ENCODE results near the gene VAMP5. TPM values are rescaled to one million over a fixed set of nuclear protein-coding genes. Genes with fewer than 3 reads are reported as not detected.
A peak's percentile ranks its signal among the peaks of the same experiment; 100 is the strongest.
"Not testable (repeated sequence)": the region's sequence is repeated elsewhere in the genome, so short reads cannot be mapped to it uniquely, and the experiment has no call there.

The VAMP5 gene
- polyA plus RNA-seq, 1 donor, result 18.0 TPM

GRCh38 chr2:85541753-85542457 is 42.3 kb upstream of the VAMP5 start:
- no peak for DNase-seq
- H3K4me3 ChIP-seq (ENCODE audit: low read length), result peak overlapping the region; percentile 65
- WGBS (ENCODE audit: insufficient coverage, low lambda C conversion rate), result no CpG with 5 or more reads among the region's 5 CpGs
- H3K36me3 ChIP-seq (ENCODE audit: control insufficient read depth, insufficient read depth, low read length), result peaks cover 53% of the 10 kb centered on the region
- no peaks in the 10 kb centered on the region for H3K9me3 ChIP-seq (ENCODE audit: control insufficient read depth, low read depth, low read length)
- H3K4me1 ChIP-seq (ENCODE audit: control insufficient read depth, insufficient read depth, low read length), result peaks cover 9% of the 10 kb centered on the region
- H3K27ac ChIP-seq (ENCODE audit: low read length), result no peak overlapping the region
- H3K27me3 ChIP-seq (ENCODE audit: control insufficient read depth, insufficient read depth, low read length), result no peaks in the 10 kb centered on the region

GRCh38 chr2:85542777-85543176 is 41.5 kb upstream of the VAMP5 start:
- 100% methylated on average over 3 of the region's 4 CpGs for WGBS (ENCODE audit: insufficient coverage, low lambda C conversion rate)
- Histone ChIP-seq H3K4me1 (ENCODE audit: control insufficient read depth, insufficient read depth, low read length) (peaks cover 2% of the 10 kb centered on the region), H3K27me3 (ENCODE audit: control insufficient read depth, insufficient read depth, low read length) (no peaks in the 10 kb centered on the region), H3K9me3 (ENCODE audit: control insufficient read depth, low read depth, low read length) (no peaks in the 10 kb centered on the region), H3K4me3 (ENCODE audit: low read length) (no peak overlapping the region), H3K36me3 (ENCODE audit: control insufficient read depth, insufficient read depth, low read length) (peaks cover 58% of the 10 kb centered on the region), H3K27ac (ENCODE audit: low read length) (no peak overlapping the region)
- DNase-seq, result no peak

GRCh38 chr2:85544254-85544691 is 40.0 kb upstream of the VAMP5 start:
- DNase-seq; H3K9me3 ChIP-seq (ENCODE audit: control insufficient read depth, low read depth, low read length); H3K4me1 ChIP-seq (ENCODE audit: control insufficient read depth, insufficient read depth, low read length); H3K27ac ChIP-seq (ENCODE audit: low read length); H3K27me3 ChIP-seq (ENCODE audit: control insufficient read depth, insufficient read depth, low read length); H3K4me3 ChIP-seq (ENCODE audit: low read length): not testable (repeated sequence)
- WGBS (ENCODE audit: insufficient coverage, low lambda C conversion rate), result no CpG with 5 or more reads among the region's 3 CpGs
- peaks cover 65% of the 10 kb centered on the region for H3K36me3 ChIP-seq (ENCODE audit: control insufficient read depth, insufficient read depth, low read length)

DNA sequence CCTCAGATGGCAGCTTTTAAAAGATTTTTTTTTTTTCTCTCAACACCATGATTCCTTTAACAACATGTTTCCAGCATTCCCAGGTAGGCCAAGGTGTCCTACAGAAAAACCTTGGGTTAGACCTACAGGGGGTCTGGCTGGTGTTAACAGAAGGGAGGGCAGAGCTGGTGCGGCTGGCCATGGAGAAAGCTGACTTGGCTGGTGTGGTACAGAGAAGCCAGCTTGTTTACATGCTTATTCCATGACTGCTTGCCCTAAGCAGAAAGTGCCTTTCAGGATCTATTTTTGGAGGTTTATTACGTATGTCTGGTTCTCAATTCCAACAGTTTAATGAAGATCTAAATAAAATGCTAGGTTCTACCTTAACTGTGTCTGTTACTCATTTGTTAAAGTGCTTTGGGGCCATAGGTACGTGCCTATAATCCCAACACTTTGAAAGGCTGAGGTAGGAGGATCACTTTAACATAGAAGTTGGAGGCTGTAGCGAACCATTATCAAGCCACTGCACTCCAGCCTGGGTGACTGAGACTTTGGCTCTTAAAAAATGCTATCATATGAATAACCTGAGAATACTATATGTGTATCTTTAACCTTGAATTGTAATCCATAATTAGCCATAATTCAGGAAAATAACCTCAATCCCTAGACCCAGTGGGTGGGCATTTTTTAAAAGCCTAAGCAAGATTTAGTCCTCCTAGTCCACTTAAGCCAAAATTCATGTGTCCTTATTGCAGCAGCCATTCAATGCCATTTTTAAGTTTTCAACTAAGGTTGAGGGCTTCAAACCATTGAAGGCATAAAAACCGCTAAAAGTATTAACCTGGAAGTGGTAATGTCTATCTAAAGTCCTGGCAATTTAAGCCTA is 39.1 kb upstream of the VAMP5 start:
- not testable (repeated sequence) for H3K27me3 ChIP-seq (ENCODE audit: control insufficient read depth, insufficient read depth, low read length); H3K4me1 ChIP-seq (ENCODE audit: control insufficient read depth, insufficient read depth, low read length); H3K9me3 ChIP-seq (ENCODE audit: control insufficient read depth, low read depth, low read length); DNase-seq; H3K27ac ChIP-seq (ENCODE audit: low read length); H3K4me3 ChIP-seq (ENCODE audit: low read length)
- no CpG with 5 or more reads among the region's 5 CpGs for whole genome bisulfite sequencing (ENCODE audit: insufficient coverage, low lambda C conversion rate)
- H3K36me3 ChIP-seq (ENCODE audit: control insufficient read depth, insufficient read depth, low read length), result peaks cover 73% of the 10 kb centered on the region

- no peaks in the 10 kb centered on the region for H3K27me3 ChIP-seq (ENCODE audit: control insufficient read depth, insufficient read depth, low read length)
- DNase-seq, result no peak
- H3K9me3 ChIP-seq (ENCODE audit: control insufficient read depth, low read depth, low read length), result no peaks in the 10 kb centered on the region
- H3K36me3 ChIP-seq (ENCODE audit: control insufficient read depth, insufficient read depth, low read length), result peaks cover 79% of the 10 kb centered on the region
- WGBS (ENCODE audit: insufficient coverage, low lambda C conversion rate), result no CpG with 5 or more reads among the region's 5 CpGs
- H3K4me3 ChIP-seq (ENCODE audit: low read length), result no peak overlapping the region
- H3K27ac ChIP-seq (ENCODE audit: low read length), result no peak overlapping the region
- H3K4me1 ChIP-seq (ENCODE audit: control insufficient read depth, insufficient read depth, low read length), result peaks cover 2% of the 10 kb centered on the region
Measured at GRCh38 chr2:85545780-85546240, 38.4 kb upstream of the VAMP5 start.

GRCh38 chr2:85547089-85547858 is 37.0 kb upstream of the VAMP5 start:
- no peak overlapping the region for H3K4me3 ChIP-seq (ENCODE audit: low read length)
- H3K4me1 ChIP-seq (ENCODE audit: control insufficient read depth, insufficient read depth, low read length), result no peaks in the 10 kb centered on the region
- H3K36me3 ChIP-seq (ENCODE audit: control insufficient read depth, insufficient read depth, low read length), result peaks cover 78% of the 10 kb centered on the region
- no peak for DNase-seq
- no CpG with 5 or more reads among the region's 1 CpG for WGBS (ENCODE audit: insufficient coverage, low lambda C conversion rate)
- H3K9me3 ChIP-seq (ENCODE audit: control insufficient read depth, low read depth, low read length), result no peaks in the 10 kb centered on the region
- no peak overlapping the region for H3K27ac ChIP-seq (ENCODE audit: low read length)
- H3K27me3 ChIP-seq (ENCODE audit: control insufficient read depth, insufficient read depth, low read length), result no peaks in the 10 kb centered on the region

DNA sequence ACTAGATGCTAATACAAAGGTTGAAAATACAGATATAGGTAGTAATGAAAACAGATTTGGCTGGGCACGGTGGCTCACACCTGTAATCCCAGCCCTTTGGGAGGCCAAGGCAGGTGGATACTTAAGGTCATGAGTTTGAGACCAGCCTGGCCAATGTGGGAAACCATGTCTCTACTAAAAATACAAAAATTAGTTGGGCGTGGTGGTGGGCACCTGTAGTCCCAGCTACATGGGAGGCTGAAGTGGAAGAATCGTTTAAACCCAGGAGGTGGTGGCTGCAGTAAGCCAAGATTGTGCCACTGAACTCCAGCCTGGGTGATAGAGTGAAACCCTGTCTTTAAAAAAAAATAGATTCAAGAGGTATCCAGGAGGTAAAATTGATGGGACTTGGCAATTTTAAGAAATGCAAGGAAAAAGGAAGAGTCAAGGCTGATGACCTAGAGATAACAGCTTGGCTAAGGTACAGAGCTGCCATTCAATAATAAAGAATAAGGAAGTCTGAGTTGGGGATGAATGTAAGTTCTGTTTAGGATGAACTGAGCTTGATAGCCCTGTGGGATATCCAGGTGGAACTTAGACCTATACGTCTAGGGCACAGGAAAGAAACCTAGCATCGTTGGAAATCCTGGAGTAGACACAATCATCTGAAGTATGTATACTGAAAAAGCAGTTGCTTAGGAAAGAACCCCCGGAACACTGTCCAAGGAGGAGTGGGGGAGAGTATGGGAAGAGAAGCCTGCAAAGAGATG is 36.2 kb upstream of the VAMP5 start:
- no peak overlapping the region for H3K4me3 ChIP-seq (ENCODE audit: low read length)
- H3K36me3 ChIP-seq (ENCODE audit: control insufficient read depth, insufficient read depth, low read length), result peaks cover 78% of the 10 kb centered on the region
- no peak for DNase-seq
- no peaks in the 10 kb centered on the region for H3K4me1 ChIP-seq (ENCODE audit: control insufficient read depth, insufficient read depth, low read length)
- no peaks in the 10 kb centered on the region for H3K9me3 ChIP-seq (ENCODE audit: control insufficient read depth, low read depth, low read length)
- no peaks in the 10 kb centered on the region for H3K27me3 ChIP-seq (ENCODE audit: control insufficient read depth, insufficient read depth, low read length)
- WGBS (ENCODE audit: insufficient coverage, low lambda C conversion rate), result 80% methylated on average over 3 of the region's 6 CpGs
- H3K27ac ChIP-seq (ENCODE audit: low read length), result no peak overlapping the region

DNA sequence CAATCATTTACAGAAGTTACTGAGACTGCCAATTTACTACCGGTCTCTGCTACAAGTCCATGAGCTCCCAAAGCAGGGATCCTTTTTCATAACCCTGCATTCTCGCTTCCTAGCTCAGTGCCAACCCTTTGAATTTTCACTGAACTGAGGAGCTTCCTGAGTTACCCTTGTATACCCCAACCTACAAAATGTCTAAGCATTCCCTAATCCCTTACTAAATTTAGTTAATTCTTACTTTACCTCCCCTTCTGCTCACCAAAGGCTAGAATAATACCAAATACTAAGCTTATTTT is 35.7 kb upstream of the VAMP5 start:
- WGBS (ENCODE audit: insufficient coverage, low lambda C conversion rate), result 71% methylated on average over 1 of the region's 2 CpGs
- peaks cover 78% of the 10 kb centered on the region for H3K36me3 ChIP-seq (ENCODE audit: control insufficient read depth, insufficient read depth, low read length)
- no peak overlapping the region for H3K27ac ChIP-seq (ENCODE audit: low read length)
- no peak for DNase-seq
- no peaks in the 10 kb centered on the region for H3K9me3 ChIP-seq (ENCODE audit: control insufficient read depth, low read depth, low read length)
- H3K4me1 ChIP-seq (ENCODE audit: control insufficient read depth, insufficient read depth, low read length), result no peaks in the 10 kb centered on the region
- H3K27me3 ChIP-seq (ENCODE audit: control insufficient read depth, insufficient read depth, low read length), result no peaks in the 10 kb centered on the region
- no peak overlapping the region for H3K4me3 ChIP-seq (ENCODE audit: low read length)

GRCh38 chr2:85549095-85549494 is 35.1 kb upstream of the VAMP5 start:
- no CpG with 5 or more reads among the region's 10 CpGs for WGBS (ENCODE audit: insufficient coverage, low lambda C conversion rate)
- Histone ChIP-seq H3K9me3 (ENCODE audit: control insufficient read depth, low read depth, low read length) (no peaks in the 10 kb centered on the region), H3K4me1 (ENCODE audit: control insufficient read depth, insufficient read depth, low read length) (no peaks in the 10 kb centered on the region), H3K27me3 (ENCODE audit: control insufficient read depth, insufficient read depth, low read length) (no peaks in the 10 kb centered on the region), H3K4me3 (ENCODE audit: low read length) (no peak overlapping the region), H3K36me3 (ENCODE audit: control insufficient read depth, insufficient read depth, low read length) (peaks cover 80% of the 10 kb centered on the region), H3K27ac (ENCODE audit: low read length) (no peak overlapping the region)
- DNase-seq, result no peak

DNA sequence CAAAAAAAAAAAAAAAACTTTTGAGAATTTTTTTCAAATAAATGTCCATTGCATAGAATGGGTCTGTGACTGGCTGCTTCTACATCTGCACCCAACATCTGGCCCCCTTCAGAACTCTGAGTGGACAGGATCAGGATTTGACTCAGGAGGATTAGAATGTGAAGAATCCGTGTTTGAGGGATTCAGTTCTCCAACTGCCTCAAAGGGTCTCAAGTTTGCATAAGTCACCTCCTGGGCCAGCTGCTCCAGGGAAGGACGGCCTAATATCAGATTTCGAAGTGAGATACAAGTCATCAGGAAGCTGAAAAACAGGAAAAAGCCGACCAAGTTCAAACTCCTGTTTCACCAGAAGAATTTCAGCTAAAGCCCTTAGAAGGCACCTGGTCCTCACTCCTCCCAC is 34.4 kb upstream of the VAMP5 start:
- Histone ChIP-seq H3K4me3 (ENCODE audit: low read length) (no peak overlapping the region), H3K9me3 (ENCODE audit: control insufficient read depth, low read depth, low read length) (no peaks in the 10 kb centered on the region), H3K36me3 (ENCODE audit: control insufficient read depth, insufficient read depth, low read length) (peaks cover 81% of the 10 kb centered on the region), H3K27me3 (ENCODE audit: control insufficient read depth, insufficient read depth, low read length) (no peaks in the 10 kb centered on the region), H3K4me1 (ENCODE audit: control insufficient read depth, insufficient read depth, low read length) (no peaks in the 10 kb centered on the region), H3K27ac (ENCODE audit: low read length) (no peak overlapping the region)
- no peak for DNase-seq
- no CpG with 5 or more reads among the region's 4 CpGs for whole genome bisulfite sequencing (ENCODE audit: insufficient coverage, low lambda C conversion rate)
